ENCODE measurements around the gene HAO2. TPM values are rescaled to one million over a fixed set of nuclear protein-coding genes. Genes with fewer than 3 reads are reported as not detected.

The HAO2 gene
- total RNA-seq, 1 experiment from 2014 or later, result 0.27 TPM

GRCh38 chr1:119373465-119373864, 4.9 kb downstream of the HAO2 start:
- peaks cover 8% of the 10 kb centered on the region for H3K9me3 Mint-ChIP-seq (ENCODE audit: unreplicated experiment)
- no peaks in the 10 kb centered on the region for H3K27me3 Mint-ChIP-seq (ENCODE audit: insufficient read depth, unreplicated experiment)
- H3K27ac Mint-ChIP-seq (ENCODE audit: unreplicated experiment), result no peak overlapping the region
- Histone ChIP-seq H3K27me3 (replicated peaks; ENCODE audit: control insufficient read depth, insufficient read depth, low read length) (no peaks in the 10 kb centered on the region), H3K4me3 (ENCODE audit: low read depth, low read length) (no peak overlapping the region), H3K36me3 (ENCODE audit: control insufficient read depth, insufficient read depth, low read length) (no peaks in the 10 kb centered on the region), H3K9me3 (no peaks in the 10 kb centered on the region), H3K4me1 (no peaks in the 10 kb centered on the region)
- BruUV-seq (replicated peaks), result no TSS peak
- peaks cover 12% of the 10 kb centered on the region for H3K4me1 Mint-ChIP-seq (ENCODE audit: low read depth, unreplicated experiment)
- no peak overlapping the region for H3K4me3 Mint-ChIP-seq (ENCODE audit: unreplicated experiment)
- no peak for DNase-seq
- no peak for TF ChIP-seq CTCF (IDR thresholded peaks at IDR 0.05; ENCODE audit: insufficient read depth in 1 of 2, low read depth in 1 of 2, low read length in 1 of 2, severe bottlenecking in 1 of 2, unreplicated experiment in 1 of 2)
- ChIA-PET CTCF (interaction anchor here (0.6 to 2.3 kb wide), 2 partner anchors 23 to 103 kb away, joined by 3 to 19 read pairs; no protein-coding TSS in a partner anchor), POLR2A (interaction anchor here (0.7 kb wide), 1 partner anchor 20 kb away, joined by 3 read pairs; no protein-coding TSS in a partner anchor)
- H3K36me3 Mint-ChIP-seq (ENCODE audit: insufficient read depth, unreplicated experiment), result no peaks in the 10 kb centered on the region
- intact Hi-C loops (cut with micrococcal nuclease; ENCODE audit: unreplicated experiment), result loop anchor here (5.0 to 10.0 kb wide), 3 partner anchors 171 to 289 kb away; no protein-coding TSS in a partner anchor

GRCh38 chr1:119374208-119374874, 5.8 kb downstream of the HAO2 start:
- DNase-seq, result no peak
- POLR2A ChIA-PET, result no interaction called here
- intact Hi-C loops (cut with micrococcal nuclease; ENCODE audit: unreplicated experiment), result loop anchor here (5.0 to 10.0 kb wide), 3 partner anchors 170 to 288 kb away; no protein-coding TSS in a partner anchor
- Mint-ChIP-seq H3K4me3 (ENCODE audit: unreplicated experiment) (no peak overlapping the region), H3K36me3 (ENCODE audit: insufficient read depth, unreplicated experiment) (no peaks in the 10 kb centered on the region), H3K9me3 (ENCODE audit: unreplicated experiment) (peaks cover 8% of the 10 kb centered on the region), H3K27me3 (ENCODE audit: insufficient read depth, unreplicated experiment) (no peaks in the 10 kb centered on the region), H3K27ac (ENCODE audit: unreplicated experiment) (peak overlapping the region; percentile 20), H3K4me1 (ENCODE audit: low read depth, unreplicated experiment) (peaks cover 12% of the 10 kb centered on the region)
- Histone ChIP-seq H3K27me3 (replicated peaks; ENCODE audit: control insufficient read depth, insufficient read depth, low read length) (no peaks in the 10 kb centered on the region), H3K9me3 (no peaks in the 10 kb centered on the region), H3K4me3 (ENCODE audit: low read depth, low read length) (no peak overlapping the region), H3K36me3 (ENCODE audit: control insufficient read depth, insufficient read depth, low read length) (no peaks in the 10 kb centered on the region), H3K4me1 (no peaks in the 10 kb centered on the region)
- no TSS peak for BruUV-seq (replicated peaks)
- CTCF ChIA-PET, result interaction anchor here (2.3 kb wide), 1 partner anchor 102 kb away, joined by 19 read pairs; no protein-coding TSS in a partner anchor
- TF ChIP-seq CTCF (IDR thresholded peaks at IDR 0.05; ENCODE audit: insufficient read depth in 1 of 2, low read depth in 1 of 2, low read length in 1 of 2, severe bottlenecking in 1 of 2, unreplicated experiment in 1 of 2), result no peak

- intact Hi-C loops (cut with micrococcal nuclease; ENCODE audit: unreplicated experiment), result loop anchor here (10.0 kb wide), 1 partner anchor 169 kb away; no protein-coding TSS in a partner anchor
- CTCF ChIA-PET, result no interaction called here
- no peaks in the 10 kb centered on the region for H3K27me3 Mint-ChIP-seq (ENCODE audit: insufficient read depth, unreplicated experiment)
Observed at GRCh38 chr1:119375366-119375765, 6.8 kb downstream of the HAO2 start.

More at GRCh38 chr1:119375366-119375765, 6.8 kb downstream of the HAO2 start:
- no peak overlapping the region for H3K4me3 ChIP-seq (ENCODE audit: low read depth, low read length)
- no peak overlapping the region for H3K27ac Mint-ChIP-seq (ENCODE audit: unreplicated experiment)
- no TSS peak for BruUV-seq (replicated peaks)
- no peak overlapping the region for H3K4me3 Mint-ChIP-seq (ENCODE audit: unreplicated experiment)
- H3K36me3 ChIP-seq (ENCODE audit: control insufficient read depth, insufficient read depth, low read length), result no peaks in the 10 kb centered on the region
- no peaks in the 10 kb centered on the region for H3K36me3 Mint-ChIP-seq (ENCODE audit: insufficient read depth, unreplicated experiment)
- POLR2A ChIA-PET, result no interaction called here
- no peaks in the 10 kb centered on the region for H3K9me3 ChIP-seq
- no peaks in the 10 kb centered on the region for H3K27me3 ChIP-seq (replicated peaks; ENCODE audit: control insufficient read depth, insufficient read depth, low read length)
- TF ChIP-seq CTCF (IDR thresholded peaks at IDR 0.05; ENCODE audit: insufficient read depth in 1 of 2, low read depth in 1 of 2, low read length in 1 of 2, severe bottlenecking in 1 of 2, unreplicated experiment in 1 of 2), result no peak
- DNase-seq, result no peak
- H3K9me3 Mint-ChIP-seq (ENCODE audit: unreplicated experiment), result peaks cover 8% of the 10 kb centered on the region
- H3K4me1 Mint-ChIP-seq (ENCODE audit: low read depth, unreplicated experiment), result peaks cover 14% of the 10 kb centered on the region
- no peaks in the 10 kb centered on the region for H3K4me1 ChIP-seq
